ENCODE results near the gene GORASP1. TPM values are rescaled to one million over a fixed set of nuclear protein-coding genes. Genes with fewer than 3 reads are reported as not detected.

The GORASP1 gene
- total and polyA plus RNA-seq, 2 experiments from 2014 or later, result 10.3 to 38.3 TPM

DNA sequence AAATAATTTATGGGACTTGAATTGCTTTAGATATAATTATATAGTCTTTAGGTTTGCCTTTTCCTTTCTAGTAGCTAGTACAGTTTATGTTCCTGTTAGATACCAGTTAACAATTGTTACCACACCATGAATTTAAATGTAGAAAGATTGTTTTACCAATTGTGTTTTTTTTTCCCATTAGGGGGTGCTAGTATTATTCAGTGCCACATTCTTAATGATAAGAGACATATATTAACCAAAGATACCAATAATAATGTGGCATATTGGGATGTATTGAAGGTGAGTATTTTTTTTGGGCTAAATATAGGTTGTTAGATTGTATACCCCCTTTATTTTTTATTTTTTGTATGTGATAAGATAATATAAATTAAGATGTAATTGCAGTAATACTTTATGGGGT lies 27.9 kb downstream of the GORASP1 start:
- no peak overlapping the region for H3K27ac Mint-ChIP-seq
- Histone ChIP-seq H3K4me2 (no peak overlapping the region), H3K4me3 (no peak overlapping the region), H3K4me1 (ENCODE audit: insufficient read depth) (no peaks in the 10 kb centered on the region), H3K9me2 (ENCODE audit: insufficient read depth) (no peaks in the 10 kb centered on the region), H3F3A (replicated peaks; ENCODE audit: low read depth) (no peaks in the 10 kb centered on the region), H2AFZ (no peak overlapping the region), H3K27me3 (ENCODE audit: insufficient read depth) (no peaks in the 10 kb centered on the region), H3K36me3 (ENCODE audit: insufficient read depth) (peaks cover 35% of the 10 kb centered on the region), H3K27ac (ENCODE audit: low read depth) (no peak overlapping the region), H4K20me1 (replicated peaks; ENCODE audit: insufficient read depth) (0 out of 2 replicates have a peak, but pooled peaks cover 8% of the 10 kb centered on the region), H3K79me2 (replicated peaks; ENCODE audit: insufficient read depth) (no peaks in the 10 kb centered on the region)
- ATAC-seq (no peak), DNase-seq (ENCODE audit: low spot score) (no peak)
- TF ChIP-seq, protein P1, sequence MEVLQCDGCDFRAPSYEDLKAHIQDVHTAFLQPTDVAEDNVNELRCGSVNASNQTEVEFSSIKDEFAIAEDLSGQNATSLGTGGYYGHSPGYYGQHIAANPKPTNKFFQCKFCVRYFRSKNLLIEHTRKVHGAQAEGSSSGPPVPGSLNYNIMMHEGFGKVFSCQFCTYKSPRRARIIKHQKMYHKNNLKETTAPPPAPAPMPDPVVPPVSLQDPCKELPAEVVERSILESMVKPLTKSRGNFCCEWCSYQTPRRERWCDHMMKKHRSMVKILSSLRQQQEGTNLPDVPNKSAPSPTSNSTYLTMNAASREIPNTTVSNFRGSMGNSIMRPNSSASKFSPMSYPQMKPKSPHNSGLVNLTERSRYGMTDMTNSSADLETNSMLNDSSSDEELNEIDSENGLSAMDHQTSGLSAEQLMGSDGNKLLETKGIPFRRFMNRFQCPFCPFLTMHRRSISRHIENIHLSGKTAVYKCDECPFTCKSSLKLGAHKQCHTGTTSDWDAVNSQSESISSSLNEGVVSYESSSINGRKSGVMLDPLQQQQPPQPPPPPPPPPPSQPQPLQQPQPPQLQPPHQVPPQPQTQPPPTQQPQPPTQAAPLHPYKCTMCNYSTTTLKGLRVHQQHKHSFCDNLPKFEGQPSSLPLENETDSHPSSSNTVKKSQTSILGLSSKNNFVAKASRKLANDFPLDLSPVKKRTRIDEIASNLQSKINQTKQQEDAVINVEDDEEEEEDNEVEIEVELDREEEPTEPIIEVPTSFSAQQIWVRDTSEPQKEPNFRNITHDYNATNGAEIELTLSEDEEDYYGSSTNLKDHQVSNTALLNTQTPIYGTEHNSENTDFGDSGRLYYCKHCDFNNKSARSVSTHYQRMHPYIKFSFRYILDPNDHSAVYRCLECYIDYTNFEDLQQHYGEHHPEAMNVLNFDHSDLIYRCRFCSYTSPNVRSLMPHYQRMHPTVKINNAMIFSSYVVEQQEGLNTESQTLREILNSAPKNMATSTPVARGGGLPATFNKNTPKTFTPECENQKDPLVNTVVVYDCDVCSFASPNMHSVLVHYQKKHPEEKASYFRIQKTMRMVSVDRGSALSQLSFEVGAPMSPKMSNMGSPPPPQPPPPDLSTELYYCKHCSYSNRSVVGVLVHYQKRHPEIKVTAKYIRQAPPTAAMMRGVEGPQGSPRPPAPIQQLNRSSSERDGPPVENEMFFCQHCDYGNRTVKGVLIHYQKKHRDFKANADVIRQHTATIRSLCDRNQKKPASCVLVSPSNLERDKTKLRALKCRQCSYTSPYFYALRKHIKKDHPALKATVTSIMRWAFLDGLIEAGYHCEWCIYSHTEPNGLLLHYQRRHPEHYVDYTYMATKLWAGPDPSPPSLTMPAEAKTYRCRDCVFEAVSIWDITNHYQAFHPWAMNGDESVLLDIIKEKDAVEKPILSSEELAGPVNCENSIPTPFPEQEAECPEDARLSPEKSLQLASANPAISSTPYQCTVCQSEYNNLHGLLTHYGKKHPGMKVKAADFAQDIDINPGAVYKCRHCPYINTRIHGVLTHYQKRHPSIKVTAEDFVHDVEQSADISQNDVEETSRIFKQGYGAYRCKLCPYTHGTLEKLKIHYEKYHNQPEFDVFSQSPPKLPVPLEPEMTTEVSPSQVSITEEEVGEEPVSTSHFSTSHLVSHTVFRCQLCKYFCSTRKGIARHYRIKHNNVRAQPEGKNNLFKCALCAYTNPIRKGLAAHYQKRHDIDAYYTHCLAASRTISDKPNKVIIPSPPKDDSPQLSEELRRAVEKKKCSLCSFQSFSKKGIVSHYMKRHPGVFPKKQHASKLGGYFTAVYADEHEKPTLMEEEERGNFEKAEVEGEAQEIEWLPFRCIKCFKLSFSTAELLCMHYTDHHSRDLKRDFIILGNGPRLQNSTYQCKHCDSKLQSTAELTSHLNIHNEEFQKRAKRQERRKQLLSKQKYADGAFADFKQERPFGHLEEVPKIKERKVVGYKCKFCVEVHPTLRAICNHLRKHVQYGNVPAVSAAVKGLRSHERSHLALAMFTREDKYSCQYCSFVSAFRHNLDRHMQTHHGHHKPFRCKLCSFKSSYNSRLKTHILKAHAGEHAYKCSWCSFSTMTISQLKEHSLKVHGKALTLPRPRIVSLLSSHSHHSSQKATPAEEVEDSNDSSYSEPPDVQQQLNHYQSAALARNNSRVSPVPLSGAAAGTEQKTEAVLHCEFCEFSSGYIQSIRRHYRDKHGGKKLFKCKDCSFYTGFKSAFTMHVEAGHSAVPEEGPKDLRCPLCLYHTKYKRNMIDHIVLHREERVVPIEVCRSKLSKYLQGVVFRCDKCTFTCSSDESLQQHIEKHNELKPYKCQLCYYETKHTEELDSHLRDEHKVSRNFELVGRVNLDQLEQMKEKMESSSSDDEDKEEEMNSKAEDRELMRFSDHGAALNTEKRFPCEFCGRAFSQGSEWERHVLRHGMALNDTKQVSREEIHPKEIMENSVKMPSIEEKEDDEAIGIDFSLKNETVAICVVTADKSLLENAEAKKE (CRISPR knock-in tag; IDR thresholded peaks at IDR 0.05), result no peak
- TF ChIP-seq STAT1 (IDR thresholded peaks at IDR 0.05; ENCODE audit: unreplicated experiment) (no peak), EZH2phosphoT487 (IDR thresholded peaks at IDR 0.05; ENCODE audit: unreplicated experiment) (no peak), NANOG (IDR thresholded peaks at IDR 0.05; ENCODE audit: borderline replicate concordance) (no peak), ZNF114 (CRISPR knock-in tag; IDR thresholded peaks at IDR 0.05) (no peak), CREB1 (CRISPR knock-in tag; IDR thresholded peaks at IDR 0.05; ENCODE audit: low read depth) (no peak), JUNB (IDR thresholded peaks at IDR 0.05; ENCODE audit: unreplicated experiment) (no peak), EZH2 (IDR thresholded peaks at IDR 0.05; ENCODE audit: low read depth, unreplicated experiment) (no peak), ZNF331 (CRISPR knock-in tag; IDR thresholded peaks at IDR 0.05; ENCODE audit: low read depth) (no peak), POLR2AphosphoS5 (IDR thresholded peaks at IDR 0.05; ENCODE audit: low read depth) (no peak)
- TF ChIP-seq, protein P2, sequence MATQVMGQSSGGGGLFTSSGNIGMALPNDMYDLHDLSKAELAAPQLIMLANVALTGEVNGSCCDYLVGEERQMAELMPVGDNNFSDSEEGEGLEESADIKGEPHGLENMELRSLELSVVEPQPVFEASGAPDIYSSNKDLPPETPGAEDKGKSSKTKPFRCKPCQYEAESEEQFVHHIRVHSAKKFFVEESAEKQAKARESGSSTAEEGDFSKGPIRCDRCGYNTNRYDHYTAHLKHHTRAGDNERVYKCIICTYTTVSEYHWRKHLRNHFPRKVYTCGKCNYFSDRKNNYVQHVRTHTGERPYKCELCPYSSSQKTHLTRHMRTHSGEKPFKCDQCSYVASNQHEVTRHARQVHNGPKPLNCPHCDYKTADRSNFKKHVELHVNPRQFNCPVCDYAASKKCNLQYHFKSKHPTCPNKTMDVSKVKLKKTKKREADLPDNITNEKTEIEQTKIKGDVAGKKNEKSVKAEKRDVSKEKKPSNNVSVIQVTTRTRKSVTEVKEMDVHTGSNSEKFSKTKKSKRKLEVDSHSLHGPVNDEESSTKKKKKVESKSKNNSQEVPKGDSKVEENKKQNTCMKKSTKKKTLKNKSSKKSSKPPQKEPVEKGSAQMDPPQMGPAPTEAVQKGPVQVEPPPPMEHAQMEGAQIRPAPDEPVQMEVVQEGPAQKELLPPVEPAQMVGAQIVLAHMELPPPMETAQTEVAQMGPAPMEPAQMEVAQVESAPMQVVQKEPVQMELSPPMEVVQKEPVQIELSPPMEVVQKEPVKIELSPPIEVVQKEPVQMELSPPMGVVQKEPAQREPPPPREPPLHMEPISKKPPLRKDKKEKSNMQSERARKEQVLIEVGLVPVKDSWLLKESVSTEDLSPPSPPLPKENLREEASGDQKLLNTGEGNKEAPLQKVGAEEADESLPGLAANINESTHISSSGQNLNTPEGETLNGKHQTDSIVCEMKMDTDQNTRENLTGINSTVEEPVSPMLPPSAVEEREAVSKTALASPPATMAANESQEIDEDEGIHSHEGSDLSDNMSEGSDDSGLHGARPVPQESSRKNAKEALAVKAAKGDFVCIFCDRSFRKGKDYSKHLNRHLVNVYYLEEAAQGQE (IDR thresholded peaks at IDR 0.05; ENCODE audit: unreplicated experiment), result no peak
- TF ChIP-seq, protein P3, sequence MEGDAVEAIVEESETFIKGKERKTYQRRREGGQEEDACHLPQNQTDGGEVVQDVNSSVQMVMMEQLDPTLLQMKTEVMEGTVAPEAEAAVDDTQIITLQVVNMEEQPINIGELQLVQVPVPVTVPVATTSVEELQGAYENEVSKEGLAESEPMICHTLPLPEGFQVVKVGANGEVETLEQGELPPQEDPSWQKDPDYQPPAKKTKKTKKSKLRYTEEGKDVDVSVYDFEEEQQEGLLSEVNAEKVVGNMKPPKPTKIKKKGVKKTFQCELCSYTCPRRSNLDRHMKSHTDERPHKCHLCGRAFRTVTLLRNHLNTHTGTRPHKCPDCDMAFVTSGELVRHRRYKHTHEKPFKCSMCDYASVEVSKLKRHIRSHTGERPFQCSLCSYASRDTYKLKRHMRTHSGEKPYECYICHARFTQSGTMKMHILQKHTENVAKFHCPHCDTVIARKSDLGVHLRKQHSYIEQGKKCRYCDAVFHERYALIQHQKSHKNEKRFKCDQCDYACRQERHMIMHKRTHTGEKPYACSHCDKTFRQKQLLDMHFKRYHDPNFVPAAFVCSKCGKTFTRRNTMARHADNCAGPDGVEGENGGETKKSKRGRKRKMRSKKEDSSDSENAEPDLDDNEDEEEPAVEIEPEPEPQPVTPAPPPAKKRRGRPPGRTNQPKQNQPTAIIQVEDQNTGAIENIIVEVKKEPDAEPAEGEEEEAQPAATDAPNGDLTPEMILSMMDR (conservative IDR thresholded peaks at IDR 0.05; ENCODE audit: low read depth in 2 of 2), result no peak
- TF ChIP-seq, protein P4, sequence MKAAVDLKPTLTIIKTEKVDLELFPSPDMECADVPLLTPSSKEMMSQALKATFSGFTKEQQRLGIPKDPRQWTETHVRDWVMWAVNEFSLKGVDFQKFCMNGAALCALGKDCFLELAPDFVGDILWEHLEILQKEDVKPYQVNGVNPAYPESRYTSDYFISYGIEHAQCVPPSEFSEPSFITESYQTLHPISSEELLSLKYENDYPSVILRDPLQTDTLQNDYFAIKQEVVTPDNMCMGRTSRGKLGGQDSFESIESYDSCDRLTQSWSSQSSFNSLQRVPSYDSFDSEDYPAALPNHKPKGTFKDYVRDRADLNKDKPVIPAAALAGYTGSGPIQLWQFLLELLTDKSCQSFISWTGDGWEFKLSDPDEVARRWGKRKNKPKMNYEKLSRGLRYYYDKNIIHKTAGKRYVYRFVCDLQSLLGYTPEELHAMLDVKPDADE (IDR thresholded peaks at IDR 0.05), result no peak
- H3K4me1 Mint-ChIP-seq, result no peaks in the 10 kb centered on the region
- H3K4me3 Mint-ChIP-seq, result no peak overlapping the region
- H3K36me3 Mint-ChIP-seq (ENCODE audit: low read depth), result peaks cover 37% of the 10 kb centered on the region
- H3K27me3 Mint-ChIP-seq (ENCODE audit: insufficient read depth, low read depth, poor library complexity), result no peaks in the 10 kb centered on the region
- H3K9me3 Mint-ChIP-seq, result no peaks in the 10 kb centered on the region
